ENCODE data around the gene IFRD2.
"Not testable (repeated sequence)": the region's sequence is repeated elsewhere in the genome, so short reads cannot be mapped to it uniquely, and the experiment has no call there.

IFRD2 gene

DNA sequence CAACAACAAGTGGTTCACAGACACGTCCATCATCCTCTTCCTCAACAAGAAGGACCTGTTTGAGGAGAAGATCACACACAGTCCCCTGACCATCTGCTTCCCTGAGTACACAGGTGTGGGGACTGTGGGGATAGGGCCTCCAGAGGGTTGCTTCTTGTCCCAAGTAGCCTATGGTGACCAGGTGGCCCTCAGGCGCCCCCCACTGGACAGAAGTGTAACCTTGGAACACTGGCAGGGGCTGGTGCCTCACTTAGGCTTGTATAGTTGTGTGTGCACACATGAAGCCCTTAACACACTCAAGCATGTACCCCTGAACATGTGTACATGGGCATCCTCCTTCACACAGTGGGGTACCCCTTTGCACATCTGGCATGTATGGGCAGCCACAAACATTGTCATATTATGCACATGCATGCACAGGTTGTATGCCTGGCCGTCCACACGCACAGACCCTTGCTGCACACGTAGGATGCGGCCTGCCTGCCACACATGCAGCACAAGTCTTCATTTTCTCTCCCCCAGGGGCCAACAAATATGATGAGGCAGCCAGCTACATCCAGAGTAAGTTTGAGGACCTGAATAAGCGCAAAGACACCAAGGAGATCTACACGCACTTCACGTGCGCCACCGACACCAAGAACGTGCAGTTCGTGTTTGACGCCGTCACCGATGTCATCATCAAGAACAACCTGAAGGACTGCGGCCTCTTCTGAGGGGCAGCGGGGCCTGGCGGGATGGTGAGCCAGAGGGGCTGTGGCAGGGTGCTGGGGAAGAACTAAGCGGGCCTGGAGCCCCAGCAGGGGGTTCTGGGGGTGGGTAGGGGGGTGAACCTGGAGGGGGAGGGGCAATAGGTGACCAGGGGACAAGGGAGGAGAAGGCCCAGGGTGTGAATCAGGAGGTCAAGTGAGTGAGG lies 35.0 kb downstream of the IFRD2 start:
- Histone ChIP-seq H3K36me3 (ENCODE audit: insufficient read depth, low read length) (peaks cover 3% of the 10 kb centered on the region), H3K9ac (ENCODE audit: low read depth, low read length) (no peak overlapping the region), H3K4me1 (ENCODE audit: insufficient read depth, low read length) (peaks cover 13% of the 10 kb centered on the region; the same call in 1 of the 2 replicates), H3K9me3 (ENCODE audit: control insufficient read depth, insufficient read depth, low read length) (no peaks in the 10 kb centered on the region)

DNA sequence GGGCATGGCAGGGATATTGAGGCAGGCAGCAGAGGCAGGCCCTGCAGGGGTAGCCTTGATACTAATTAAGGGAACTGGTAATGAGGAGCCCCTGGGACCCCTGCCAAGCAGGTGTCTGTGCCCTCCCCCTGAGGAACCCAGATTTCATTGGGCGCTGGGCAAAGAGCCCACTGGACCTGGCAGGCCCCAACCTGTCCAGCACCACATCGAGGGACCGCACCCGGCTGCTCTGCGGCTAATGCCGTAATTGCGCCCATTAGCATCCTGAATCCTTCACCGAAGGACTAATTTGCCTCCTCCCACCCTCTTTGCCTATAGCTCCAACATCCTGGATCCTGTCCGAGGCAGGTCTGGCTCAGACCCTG lies 37.0 kb downstream of the IFRD2 start:
- Histone ChIP-seq H3K36me3 (ENCODE audit: insufficient read depth, low read length) (peaks cover 3% of the 10 kb centered on the region), H3K9ac (ENCODE audit: low read depth, low read length) (no peak overlapping the region), H3K4me1 (ENCODE audit: insufficient read depth, low read length) (0 out of 2 replicates have a peak, but pooled peaks cover 5% of the 10 kb centered on the region), H3K9me3 (ENCODE audit: control insufficient read depth, insufficient read depth, low read length) (no peaks in the 10 kb centered on the region)

DNA sequence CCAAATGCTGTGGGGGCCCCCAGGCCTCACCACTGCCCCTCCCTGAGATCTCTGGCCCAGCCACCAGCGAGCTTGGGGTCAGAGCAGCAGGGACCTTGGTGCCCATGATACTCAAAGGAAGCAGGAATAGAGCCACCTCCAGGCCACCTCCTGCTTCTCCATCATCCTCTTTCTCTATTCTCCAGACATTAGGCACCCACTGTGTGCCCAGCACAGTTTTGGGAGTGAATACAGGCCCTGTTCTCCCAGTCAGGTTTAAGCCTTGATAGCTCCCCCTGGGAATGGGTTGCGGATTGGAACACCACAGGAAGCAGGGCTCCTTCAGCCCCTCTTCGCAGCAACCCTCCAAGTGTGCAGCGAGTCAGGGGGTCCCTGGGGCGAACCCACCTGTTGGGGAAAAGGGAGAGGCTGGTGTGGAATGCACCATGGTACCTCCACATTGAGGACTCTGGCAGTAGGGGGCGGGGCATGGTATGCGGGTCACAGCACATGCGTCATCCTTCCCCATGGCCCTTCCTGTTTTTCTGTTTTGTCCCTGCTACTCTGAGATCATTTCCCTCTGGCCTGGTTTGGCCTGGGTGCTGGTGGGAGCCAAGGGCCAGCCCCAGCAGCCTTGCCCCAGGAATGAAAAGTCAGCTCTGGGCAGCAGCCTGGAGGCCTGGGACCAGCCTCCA lies 37.5 kb downstream of the IFRD2 start:
- H3K36me3 ChIP-seq (ENCODE audit: insufficient read depth, low read length) = peaks cover 3% of the 10 kb centered on the region

DNA sequence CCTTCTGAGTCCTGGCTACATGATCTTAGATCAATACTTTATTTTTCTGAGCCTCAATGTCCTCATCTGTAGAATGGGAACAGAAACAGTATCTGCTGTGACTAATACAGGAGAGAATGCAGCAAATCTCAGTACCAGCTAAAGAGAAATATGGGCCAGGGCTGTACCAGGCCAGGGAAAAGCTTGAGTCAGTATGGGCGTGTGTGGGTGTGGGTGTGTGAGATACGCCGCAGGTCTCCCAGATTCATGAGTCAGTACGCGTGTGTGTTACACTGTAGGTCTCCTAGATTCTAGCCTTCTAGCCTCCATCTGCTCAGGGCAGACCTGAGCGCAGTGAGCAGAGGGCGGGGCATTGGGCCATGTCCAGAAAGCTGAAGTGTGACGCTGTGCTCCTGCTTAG lies 41.0 kb downstream of the IFRD2 start:
- Histone ChIP-seq H3K9ac (ENCODE audit: low read depth, low read length) (no peak overlapping the region), H3K36me3 (ENCODE audit: insufficient read depth, low read length) (no peaks in the 10 kb centered on the region; the same call in 1 of the 2 replicates), H3K4me1 (ENCODE audit: insufficient read depth, low read length) (peaks cover 16% of the 10 kb centered on the region), H3K9me3 (ENCODE audit: control insufficient read depth, insufficient read depth, low read length) (no peaks in the 10 kb centered on the region)

More for the DNA sequence above, 37.5 kb downstream of the IFRD2 start:
- H3K9me3 ChIP-seq (ENCODE audit: control insufficient read depth, insufficient read depth, low read length) = no peaks in the 10 kb centered on the region
- no peak overlapping the region for H3K9ac ChIP-seq (ENCODE audit: low read depth, low read length)
- H3K4me1 ChIP-seq (ENCODE audit: insufficient read depth, low read length) = 0 out of 2 replicates have a peak, but pooled peaks cover 5% of the 10 kb centered on the region

DNA sequence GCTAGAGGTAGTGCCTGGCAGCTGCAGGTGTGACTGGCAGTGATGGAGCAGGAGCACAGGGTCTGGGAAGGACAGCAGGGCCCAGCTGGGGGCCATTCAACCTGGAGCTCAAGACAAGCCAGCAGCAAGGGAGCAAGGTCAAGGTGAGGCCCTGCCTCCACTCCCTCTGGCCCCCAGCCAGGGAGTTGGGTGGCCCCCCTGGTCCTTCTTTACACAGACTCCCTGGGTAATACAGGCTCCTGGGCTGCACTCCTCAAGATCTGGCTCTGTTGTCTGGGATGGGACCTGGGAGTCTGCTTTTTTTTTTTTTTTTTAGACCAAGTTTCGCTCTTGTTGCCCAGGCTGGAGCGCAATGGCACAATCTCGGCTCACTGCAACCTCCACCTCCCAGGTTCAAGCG lies 41.7 kb downstream of the IFRD2 start:
- Histone ChIP-seq H3K4me1 (ENCODE audit: insufficient read depth, low read length) (peaks cover 20% of the 10 kb centered on the region), H3K9ac (ENCODE audit: low read depth, low read length) (no peak overlapping the region), H3K36me3 (ENCODE audit: insufficient read depth, low read length) (no peaks in the 10 kb centered on the region; the same call in 1 of the 2 replicates)

DNA sequence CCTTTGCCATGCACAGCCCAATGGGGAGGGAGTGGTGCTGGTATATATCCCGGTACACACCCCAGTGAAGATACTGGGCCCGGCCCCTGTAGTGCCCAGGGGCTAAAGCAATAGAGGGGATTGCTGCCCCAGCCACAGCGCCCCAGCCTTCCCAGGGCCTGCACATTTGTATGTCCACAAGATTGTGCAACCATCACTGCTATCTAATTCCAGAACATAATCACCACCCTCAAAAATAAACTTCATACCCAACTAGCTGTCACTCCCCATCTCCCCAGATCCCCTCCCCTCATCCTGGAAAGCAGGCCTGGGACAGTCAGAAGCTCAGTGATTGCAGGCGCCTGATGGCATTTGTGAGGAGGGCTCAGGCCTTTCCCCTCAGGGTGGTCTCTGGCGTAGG lies 42.8 kb downstream of the IFRD2 start:
- Histone ChIP-seq H3K36me3 (ENCODE audit: insufficient read depth, low read length) (no peaks in the 10 kb centered on the region; the same call in 1 of the 2 replicates), H3K4me1 (ENCODE audit: insufficient read depth, low read length) (peaks cover 20% of the 10 kb centered on the region), H3K9me3 (ENCODE audit: control insufficient read depth, insufficient read depth, low read length) (no peaks in the 10 kb centered on the region), H3K9ac (ENCODE audit: low read depth, low read length) (no peak overlapping the region)

More for the DNA sequence above, 41.7 kb downstream of the IFRD2 start:
- no peaks in the 10 kb centered on the region for H3K9me3 ChIP-seq (ENCODE audit: control insufficient read depth, insufficient read depth, low read length)

DNA sequence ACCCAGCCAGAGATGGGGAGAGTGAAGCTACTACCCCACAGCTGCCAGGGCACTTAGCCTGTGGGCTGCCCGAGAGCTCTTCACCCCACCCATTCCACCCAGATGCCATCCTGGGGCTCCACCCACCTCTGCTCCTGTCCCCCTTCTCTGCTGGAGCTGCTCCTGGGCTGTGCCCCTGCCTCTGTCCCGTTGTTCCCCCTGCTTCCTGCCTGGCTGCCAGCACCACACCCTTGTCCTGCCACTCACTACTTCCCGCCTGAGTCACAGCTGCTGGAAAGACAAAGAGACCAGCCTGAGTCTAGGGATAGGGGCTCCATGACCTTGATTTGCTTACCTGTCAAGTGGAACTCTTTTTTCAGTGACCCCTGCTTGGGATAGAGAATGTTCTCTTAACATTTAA lies 43.8 kb downstream of the IFRD2 start:
- peaks cover 22% of the 10 kb centered on the region for H3K4me1 ChIP-seq (ENCODE audit: insufficient read depth, low read length)
- H3K9me3 ChIP-seq (ENCODE audit: control insufficient read depth, insufficient read depth, low read length) = no peaks in the 10 kb centered on the region
- no peaks in the 10 kb centered on the region; the same call in 1 of the 2 replicates for H3K36me3 ChIP-seq (ENCODE audit: insufficient read depth, low read length)
- H3K9ac ChIP-seq (ENCODE audit: low read depth, low read length) = no peak overlapping the region

DNA sequence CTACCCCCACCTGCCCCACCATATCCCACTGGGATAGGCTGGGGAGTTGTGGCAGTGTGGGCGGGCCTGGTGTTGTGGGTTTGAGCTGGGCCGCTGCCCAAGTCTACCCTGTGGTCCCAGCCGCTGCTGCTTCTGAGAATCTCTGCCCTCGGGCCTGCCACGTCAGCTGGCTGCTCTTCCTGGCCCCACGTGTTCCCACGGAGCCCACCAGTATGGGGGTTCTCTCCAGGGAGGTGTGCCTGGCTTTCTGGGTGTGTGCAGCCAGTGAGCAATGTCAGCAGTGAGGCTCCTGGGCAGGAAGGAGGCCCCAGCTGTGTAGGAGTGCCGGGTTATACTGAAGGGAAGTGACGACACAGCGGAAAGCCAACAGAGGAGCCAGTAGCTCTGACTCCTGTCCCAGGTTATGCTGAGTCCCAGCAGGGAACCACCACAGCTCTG lies 45.7 kb downstream of the IFRD2 start:
- Histone ChIP-seq H3K36me3 (ENCODE audit: insufficient read depth, low read length) (no peaks in the 10 kb centered on the region; the same call in 1 of the 2 replicates), H3K4me1 (ENCODE audit: insufficient read depth, low read length) (peaks cover 41% of the 10 kb centered on the region), H3K9me3 (ENCODE audit: control insufficient read depth, insufficient read depth, low read length) (no peaks in the 10 kb centered on the region), H3K9ac (ENCODE audit: low read depth, low read length) (0 out of 2 replicates have a peak overlapping the region, but pooled peaks have one; percentile 9)

DNA sequence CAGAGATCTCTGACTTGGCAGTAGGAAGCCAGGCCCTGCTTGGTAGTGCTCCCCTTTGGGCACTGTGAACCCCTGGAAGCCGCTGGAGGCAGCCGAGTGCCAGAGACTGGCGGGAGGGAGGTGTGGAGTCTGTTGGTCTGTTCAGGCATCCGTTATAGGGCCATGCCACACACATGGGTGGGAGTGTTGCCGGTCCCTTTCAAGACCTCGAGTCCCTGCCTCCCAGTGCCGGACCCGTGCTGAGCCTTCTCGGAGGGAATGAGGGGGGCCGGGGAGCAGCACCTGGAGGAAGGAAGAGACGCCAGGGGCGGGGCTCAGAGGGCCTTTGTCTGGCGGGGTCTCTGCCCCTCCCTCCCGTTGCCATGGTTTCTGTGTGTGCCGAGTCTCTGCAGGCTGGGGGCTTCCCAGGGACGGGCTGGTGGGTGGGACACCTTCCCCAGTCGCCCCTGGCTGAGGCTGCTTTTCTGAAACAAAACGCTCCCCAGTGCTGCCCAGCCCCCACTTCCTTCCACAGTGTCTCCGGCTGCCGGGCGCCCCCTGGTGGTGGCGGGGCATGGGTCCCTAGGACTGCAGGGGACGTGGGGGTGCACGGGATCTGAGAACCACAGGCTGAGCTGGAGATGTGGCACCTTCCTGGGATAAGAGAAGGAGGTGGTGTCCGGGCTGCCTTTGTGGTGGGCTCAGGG lies 46.3 kb downstream of the IFRD2 start:
- Histone ChIP-seq H3K9me3 (ENCODE audit: control insufficient read depth, insufficient read depth, low read length) (no peaks in the 10 kb centered on the region), H3K9ac (ENCODE audit: low read depth, low read length) (peak overlapping the region; percentile 26), H3K4me1 (ENCODE audit: insufficient read depth, low read length) (peaks cover 44% of the 10 kb centered on the region), H3K36me3 (ENCODE audit: insufficient read depth, low read length) (no peaks in the 10 kb centered on the region; the same call in 1 of the 2 replicates)

DNA sequence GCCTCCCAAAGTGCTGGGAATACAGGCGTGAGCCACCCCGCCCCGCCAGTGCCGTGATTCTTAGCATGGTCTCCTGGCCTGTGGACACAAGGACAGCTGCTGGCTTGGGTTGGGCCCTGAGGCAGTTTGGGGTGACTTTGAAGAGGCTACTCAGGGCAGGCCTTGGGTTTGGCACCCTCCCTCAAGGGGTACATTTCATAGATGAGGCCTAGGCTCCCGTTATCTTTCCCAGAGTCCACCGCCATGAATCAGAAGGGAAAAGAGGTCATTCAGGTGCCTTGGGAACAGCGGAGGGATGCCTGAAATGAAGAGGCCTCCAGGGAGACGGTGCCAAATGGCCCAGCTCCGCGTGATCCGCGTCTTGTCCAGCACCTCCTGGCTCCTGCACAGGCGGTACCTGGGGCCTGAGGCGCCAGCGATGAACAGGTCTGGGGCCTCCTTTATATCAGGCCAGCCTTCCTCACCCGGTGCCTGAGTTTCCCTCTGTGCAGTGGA lies 46.9 kb downstream of the IFRD2 start:
- Histone ChIP-seq H3K4me1 (ENCODE audit: insufficient read depth, low read length) (peaks cover 45% of the 10 kb centered on the region), H3K9ac (ENCODE audit: low read depth, low read length) (peak overlapping the region; percentile 26), H3K36me3 (ENCODE audit: insufficient read depth, low read length) (no peaks in the 10 kb centered on the region; the same call in 1 of the 2 replicates), H3K9me3 (ENCODE audit: control insufficient read depth, insufficient read depth, low read length) (no peaks in the 10 kb centered on the region)

DNA sequence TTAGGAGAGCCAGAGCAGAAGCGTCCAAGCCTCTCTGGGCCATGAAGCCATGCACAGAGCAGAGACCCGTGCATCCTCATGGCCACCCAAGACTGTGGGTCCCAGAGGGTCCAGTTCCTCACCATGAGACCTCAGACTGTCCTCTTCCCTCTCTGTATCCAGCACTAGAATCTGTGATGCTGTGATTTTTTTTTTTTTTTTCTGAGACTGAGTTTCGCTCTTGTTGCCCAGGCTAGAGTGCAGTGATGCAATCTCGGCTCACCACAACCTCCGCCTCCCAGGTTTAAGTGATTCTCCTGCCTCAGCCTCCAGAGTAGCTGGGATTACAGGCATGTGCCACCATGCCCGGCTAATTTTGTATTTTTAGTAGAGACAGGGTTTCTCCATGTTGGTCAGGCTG lies 47.4 kb downstream of the IFRD2 start:
- peaks cover 50% of the 10 kb centered on the region for H3K4me1 ChIP-seq (ENCODE audit: insufficient read depth, low read length)
- H3K36me3 ChIP-seq (ENCODE audit: insufficient read depth, low read length); H3K9me3 ChIP-seq (ENCODE audit: control insufficient read depth, insufficient read depth, low read length); H3K9ac ChIP-seq (ENCODE audit: low read depth, low read length): not testable (repeated sequence)

DNA sequence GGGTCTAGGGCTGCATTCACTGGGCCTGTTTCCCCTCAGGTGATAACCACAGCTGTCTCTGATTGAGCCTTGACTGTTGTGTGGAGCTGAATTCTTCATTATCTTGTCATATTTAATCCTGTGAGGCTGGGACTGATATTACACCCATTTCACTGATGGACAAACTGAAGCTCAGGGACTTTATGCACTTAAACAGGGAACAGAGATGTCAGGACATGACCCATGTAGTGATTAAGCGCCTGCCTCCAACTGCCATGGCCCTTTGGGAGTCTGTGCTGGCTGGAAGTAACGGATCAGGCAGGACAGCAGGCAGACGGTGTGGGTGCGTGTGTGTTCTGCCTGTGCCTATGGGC lies 48.7 kb downstream of the IFRD2 start:
- H3K36me3 ChIP-seq (ENCODE audit: insufficient read depth, low read length) = no peaks in the 10 kb centered on the region; the same call in 1 of the 2 replicates
- H3K4me1 ChIP-seq (ENCODE audit: insufficient read depth, low read length) = peaks cover 61% of the 10 kb centered on the region
- H3K9me3 ChIP-seq (ENCODE audit: control insufficient read depth, insufficient read depth, low read length) = no peaks in the 10 kb centered on the region
- no peak overlapping the region for H3K9ac ChIP-seq (ENCODE audit: low read depth, low read length)

DNA sequence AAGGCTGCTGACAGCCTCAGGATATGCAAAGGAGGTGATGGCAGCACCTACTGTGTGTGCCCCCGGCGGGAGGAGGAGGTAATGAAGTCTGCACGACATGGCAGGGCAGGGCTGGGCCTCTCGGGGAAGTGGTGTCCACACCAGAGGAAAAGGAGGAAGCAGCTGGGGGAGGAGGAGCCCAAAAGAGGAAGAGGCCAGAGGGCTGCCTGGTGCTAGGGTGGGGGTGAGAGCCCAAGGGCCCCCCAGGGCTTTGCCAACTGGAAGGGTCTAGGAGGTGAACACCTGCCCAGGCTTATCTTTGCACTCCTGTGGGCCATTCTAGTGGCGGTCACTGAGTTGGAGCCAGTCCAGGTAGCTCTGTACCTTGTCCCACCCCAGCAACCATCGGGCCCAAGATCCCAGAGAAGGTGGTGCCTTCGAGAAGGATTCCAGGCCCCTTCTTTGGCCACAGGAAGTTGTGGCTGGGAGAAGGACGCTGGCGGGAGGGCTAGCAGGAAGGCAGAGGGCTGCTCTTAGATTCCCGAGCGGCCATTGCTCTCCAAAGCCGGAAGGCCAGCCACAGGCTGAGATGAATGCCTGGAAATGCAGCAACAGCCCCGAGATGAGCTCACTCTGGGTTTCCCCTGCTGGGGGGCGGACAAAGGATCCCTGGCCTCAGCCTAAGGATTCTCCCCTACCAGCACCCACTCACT lies 49.2 kb downstream of the IFRD2 start:
- no peaks in the 10 kb centered on the region for H3K9me3 ChIP-seq (ENCODE audit: control insufficient read depth, insufficient read depth, low read length)
- H3K9ac ChIP-seq (ENCODE audit: low read depth, low read length) = no peak overlapping the region
- no peaks in the 10 kb centered on the region; the same call in 1 of the 2 replicates for H3K36me3 ChIP-seq (ENCODE audit: insufficient read depth, low read length)
- peaks cover 61% of the 10 kb centered on the region for H3K4me1 ChIP-seq (ENCODE audit: insufficient read depth, low read length)

DNA sequence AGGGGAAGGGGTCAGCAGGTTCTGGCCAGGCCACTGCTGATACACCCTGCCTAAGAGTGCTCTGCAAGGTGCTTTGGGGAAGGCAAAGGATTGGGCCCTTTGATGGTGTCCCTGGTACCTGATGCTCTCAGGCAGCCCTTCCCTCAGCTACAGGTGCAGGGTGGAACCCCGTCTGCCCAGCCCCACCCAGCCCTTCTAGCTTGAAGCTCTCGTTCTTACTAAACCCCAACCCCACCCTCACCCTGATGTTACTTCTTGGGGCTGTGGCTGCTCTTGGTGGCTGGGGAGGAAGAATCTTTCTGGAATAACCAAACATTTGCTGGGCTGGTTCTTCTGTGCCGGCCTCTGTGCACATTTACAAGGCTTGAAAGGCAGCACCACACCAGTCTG lies 49.9 kb downstream of the IFRD2 start:
- Histone ChIP-seq H3K9me3 (ENCODE audit: control insufficient read depth, insufficient read depth, low read length) (no peaks in the 10 kb centered on the region), H3K9ac (ENCODE audit: low read depth, low read length) (no peak overlapping the region), H3K36me3 (ENCODE audit: insufficient read depth, low read length) (no peaks in the 10 kb centered on the region; the same call in 1 of the 2 replicates), H3K4me1 (ENCODE audit: insufficient read depth, low read length) (peaks cover 61% of the 10 kb centered on the region)

All from ES-I3 (cell line).